Fibroblast of the conjunctiva (primary cell): ENCODE data around the gene CELF1.

ENCODE experiments used
- DNase-seq: peaks from one replicate; pipeline ENCODE4 v3.0.0-alpha.2; 2010; ENCODE audit warnings: low read depth

CELF1 gene

DNA sequence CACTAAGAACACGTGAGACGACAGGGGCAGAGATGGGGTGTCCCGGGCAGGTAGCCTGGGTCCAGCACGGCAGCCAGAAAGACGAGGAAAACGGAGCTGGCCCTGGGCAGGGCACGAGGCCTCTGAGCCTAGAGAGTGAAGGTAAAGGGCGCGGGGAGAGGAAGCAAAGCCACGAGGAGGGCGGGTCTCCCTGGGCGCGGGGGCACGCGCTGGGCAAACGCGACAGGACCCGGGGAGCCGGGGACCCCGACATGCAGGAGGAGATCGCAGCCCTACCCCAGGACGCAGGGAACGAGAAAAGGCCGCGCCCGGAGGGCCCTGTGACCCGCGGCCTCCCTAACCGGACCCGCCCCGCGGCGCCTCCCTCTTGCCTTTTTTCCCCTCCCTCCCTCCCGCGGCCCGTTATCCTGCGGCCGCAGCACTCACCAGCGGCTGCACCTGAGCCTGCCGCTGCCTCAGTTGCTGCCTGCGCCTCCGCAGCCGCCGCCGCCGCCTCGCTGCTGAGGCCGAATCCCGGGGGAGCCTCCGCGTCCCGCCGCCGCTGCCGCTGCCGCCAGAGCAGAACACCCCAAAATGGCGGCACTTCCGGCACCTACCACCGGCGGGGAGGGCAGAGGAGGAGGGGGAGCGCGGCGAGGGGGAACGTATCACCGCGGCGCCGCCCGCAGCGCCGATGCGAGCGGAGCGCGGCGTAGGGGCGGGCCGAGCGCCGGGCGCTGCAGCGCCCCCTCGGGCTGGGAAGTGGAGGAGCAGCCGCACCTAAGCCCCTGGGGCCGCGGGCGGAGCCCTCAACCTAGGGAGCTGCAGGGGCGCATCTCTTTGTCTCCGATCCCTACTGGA is at the start of gene CELF1:
TSS of gene CELF1 (minus strand) at position 567 of the 840 bp plus-strand sequence. CDS start 53,609 bp downstream, outside the sequence.
- peak; percentile 76 for DNase-seq

DNA sequence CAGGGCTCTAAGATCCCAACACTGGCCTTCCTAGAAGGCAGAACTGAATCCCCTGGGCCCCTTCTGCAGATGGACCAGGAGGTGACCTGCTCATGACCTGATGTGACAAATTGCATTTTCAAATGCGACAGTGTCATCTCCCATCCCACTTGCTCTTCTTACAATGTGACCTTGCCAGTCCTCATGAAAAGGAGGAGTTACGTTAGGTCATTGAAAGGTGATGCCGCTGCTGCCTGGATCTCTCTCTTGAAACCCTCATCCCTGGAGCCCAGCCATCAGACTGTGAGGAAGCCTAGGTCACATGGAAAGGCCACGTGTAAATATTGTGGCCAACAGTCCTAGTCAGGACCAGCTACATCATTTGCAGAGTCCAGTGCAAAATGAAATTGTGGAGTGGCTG is 47.0 kb upstream of the CELF1 start:
- no peak for DNase-seq

DNA sequence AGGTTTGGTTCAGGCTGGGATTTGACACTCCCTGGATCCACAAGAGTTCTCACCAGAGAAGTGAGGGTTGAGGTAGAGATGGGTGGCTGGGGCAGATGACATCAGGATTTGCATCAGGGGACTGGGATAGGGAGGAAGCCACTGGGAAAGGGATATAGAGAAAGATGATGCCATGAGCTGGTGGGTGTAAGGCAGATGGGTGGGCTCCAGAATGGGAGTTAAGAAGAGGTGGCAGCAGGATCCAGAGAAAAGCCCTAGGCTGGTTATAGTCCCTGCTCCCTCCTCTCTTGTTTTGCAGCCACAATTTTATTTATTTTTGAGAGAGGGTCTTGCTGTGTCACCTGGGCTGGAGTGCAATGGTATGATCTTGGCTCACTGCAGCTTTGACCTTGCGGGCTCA is 43.0 kb upstream of the CELF1 start:
- no peak for DNase-seq

DNA sequence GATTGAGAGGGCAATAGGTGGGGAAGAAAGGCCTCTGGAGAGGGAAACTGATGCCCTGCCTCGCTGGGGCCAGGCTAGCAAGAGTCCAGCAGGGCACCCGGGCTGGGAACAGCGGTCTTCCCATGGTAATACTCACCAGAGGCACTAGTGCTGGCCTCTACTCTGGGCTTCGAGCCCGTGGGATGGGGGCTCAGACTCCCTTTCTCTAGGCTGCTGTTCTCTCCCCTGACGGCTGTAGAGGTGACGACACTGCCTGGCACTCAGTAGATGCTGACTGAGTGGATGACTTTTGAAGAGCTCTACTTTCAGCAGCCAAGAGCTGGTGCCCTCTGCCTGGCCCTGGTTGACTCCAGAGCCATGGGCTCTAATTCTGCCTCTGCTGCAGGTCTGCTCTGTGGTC is 42.1 kb upstream of the CELF1 start:
- no peak for DNase-seq

DNA sequence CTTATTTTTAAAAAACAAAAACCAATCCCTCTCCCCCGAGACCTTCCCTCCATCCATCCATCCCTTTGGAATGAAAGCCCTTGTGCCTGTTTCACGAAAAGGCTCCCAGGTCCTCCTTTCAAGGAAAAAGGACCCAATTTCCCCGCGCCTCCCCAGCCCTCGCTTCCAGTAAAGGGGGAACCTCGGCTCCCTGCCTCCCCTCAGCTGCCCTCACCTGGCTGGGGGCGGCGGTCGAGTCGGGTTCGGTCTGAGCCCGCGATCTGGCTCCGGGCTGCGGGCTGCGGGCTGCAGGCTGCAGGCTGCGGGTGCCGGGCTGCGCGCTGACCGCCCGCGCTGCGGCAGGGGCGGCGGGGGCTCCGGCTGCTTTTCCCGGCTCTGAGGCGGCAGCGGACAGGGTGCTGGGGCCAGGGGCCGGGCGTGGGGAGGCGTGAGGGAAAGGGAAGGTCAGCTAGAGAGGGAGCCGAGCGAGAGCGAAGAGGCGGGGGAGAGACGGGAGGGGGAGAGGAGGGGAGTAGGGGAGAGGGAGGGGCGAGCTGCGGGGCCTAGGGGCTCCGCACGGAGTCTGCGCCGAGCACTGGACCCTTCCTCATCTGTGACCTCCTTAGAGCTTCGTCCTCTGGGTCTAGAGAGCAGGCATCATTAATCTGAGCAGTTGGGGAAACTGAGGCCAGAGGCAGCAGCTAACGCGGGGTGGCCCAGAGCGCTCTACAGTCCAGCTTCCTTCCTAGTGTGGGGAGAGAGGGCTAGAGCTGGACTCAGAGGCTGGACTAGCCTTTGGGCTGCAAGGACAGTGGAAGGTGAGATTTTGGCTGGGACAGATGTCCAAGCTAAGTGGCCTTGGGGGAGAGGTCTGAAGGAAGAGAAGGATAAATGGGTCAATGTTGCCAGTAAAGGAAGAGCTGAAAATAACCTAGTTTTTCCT is 41.3 kb upstream of the CELF1 start, which contains the start of gene C1QTNF4:
TSS of gene C1QTNF4 (minus strand) at position 478 of the 922 bp plus-strand sequence. CDS start 3,601 bp downstream, outside the sequence.
- DNase-seq: no peak

DNA sequence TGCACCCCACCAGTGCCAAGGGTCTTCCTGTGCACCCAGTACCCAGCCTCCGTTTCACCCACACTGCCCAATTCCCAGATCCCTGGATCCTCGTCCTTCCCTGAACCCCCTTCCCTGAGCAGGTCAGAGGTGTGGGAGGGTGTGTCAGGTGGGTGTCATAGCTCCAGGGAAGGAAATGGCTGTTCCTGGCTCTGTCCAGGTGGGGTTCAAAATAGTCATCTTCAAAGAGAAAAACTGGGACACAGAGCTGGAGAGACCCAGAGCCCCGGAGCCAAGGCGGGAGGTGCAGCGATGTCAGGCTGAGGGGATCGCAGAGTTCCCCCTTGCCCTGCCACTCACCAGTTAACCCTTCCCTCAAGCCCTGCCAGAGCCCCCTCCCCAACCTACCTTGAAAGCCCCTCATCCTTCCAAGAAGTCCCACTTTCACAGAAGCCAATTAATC is 40.6 kb upstream of the CELF1 start:
- DNase-seq: no peak

DNA sequence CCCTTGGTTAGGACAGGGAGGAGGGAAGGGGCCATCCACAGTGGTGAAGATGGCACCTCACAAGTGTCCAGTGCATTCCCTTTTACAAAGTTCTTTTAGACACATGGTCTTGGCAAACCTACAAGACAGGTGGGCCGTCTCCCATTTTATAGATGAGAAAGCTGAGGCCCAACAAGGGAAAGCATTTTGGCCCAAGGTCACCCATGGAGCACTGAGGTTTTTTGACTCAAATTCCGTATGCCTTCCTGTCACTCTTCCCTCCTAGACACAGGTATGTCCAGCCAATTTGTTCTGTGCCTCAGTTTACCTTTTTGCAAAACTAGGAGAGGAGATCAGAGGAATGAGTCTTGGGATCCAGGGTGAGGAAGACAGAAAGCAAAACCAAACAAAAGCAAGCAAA is 40.0 kb upstream of the CELF1 start:
- DNase-seq: no peak

DNA sequence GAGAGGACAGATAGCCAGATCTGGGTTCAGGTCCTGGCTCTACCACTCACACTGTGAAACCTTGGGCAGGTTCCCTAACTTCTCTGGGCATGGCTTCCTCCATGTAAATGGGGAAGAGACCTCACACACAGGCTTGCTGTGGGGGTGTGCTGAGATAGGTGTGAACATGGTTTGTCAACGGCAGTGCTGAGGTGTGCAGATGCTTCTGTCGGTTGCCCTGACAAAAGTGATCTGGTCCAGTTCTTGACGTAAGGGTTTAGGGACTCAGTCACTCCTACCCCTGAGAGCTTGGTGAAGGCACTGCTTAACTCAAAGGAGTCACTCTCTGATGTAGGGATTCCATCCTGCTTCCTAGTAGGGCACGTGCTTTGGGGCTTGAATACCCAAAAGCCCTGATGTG is 39.3 kb upstream of the CELF1 start:
- DNase-seq: no peak

DNA sequence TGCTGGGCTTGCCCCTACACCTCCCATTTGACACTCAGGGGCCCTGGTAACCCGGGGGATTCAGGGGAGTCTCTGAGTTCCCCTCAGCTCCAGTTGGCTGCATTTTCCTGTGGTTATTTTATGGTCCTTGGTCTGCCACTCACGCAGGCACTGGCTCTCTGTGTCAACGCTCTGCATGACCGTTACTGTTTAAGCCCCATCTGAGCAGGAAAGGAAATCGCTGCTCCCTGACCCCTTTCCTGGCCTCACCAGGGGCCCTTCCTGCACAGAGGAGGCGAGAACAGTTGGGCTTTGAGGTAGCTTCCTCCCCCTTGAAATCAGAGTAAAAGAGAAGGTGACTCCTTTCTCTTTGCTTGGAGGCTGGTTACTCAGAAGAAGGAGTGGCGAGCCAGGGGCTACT is 38.8 kb upstream of the CELF1 start:
- no peak for DNase-seq

DNA sequence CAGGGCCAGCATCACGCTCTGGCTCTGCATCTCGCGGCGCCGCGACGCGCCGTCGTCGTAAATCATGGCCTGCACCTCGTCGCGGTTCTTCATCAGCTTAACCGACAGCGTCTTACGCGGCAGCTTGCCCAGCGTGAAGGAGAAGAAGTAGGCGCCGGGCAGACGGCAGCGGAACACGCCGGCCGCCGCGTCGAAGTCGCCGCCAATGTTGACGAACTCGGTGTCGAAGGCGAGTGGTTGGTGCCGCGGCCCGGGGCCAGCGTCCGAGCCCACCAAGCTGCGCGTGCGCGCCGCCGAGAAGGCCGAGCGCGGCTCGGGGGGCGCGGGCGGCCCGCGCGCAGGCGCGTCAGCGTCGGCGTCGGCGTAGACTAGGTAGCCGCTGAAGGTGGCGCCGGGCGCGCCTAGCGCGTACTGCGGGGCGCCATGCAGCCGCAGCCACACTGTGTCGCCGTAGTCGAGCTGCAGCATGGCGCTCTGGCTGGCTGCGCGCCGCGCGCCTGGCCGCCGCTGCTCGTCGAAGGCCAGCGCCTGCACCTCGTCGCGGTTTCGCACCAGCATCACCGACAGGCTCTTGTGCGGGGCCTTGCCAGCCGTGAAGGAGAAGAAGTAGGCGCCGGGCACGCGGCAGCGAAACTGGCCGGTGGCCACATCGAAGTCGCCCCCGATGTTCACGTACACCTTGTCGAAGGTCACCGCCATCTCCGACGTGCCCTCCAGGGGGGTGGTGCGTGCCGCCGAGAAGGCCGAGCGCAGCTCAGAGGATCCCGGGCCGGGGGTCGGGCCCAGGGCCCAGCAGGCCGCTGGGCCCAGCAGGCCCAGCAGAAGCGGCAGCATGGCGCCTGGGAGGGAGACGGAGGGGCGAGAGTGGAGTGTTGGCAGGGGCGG is 37.3 kb upstream of the CELF1 start:
- no peak for DNase-seq

DNA sequence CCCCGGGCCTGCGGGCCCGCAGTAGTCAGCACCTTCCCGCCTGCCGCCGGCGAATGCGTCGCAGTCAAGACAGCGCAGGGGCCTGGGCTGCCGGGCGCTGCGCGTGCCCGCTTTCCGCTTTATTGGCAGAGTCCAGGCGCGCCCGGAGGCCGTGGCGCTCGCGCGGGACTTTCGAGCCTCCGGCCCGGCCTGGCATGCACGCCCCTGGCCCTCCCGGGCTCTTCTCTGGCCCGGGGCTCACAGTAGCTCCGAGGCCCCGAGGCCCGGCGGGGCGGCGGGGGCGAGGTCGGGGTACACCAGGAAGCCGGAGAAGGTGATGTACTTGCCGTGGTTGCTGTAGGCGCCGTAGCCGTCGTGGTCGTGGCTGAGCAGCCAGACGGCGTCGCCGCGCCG is 36.6 kb upstream of the CELF1 start:
- no peak for DNase-seq

DNA sequence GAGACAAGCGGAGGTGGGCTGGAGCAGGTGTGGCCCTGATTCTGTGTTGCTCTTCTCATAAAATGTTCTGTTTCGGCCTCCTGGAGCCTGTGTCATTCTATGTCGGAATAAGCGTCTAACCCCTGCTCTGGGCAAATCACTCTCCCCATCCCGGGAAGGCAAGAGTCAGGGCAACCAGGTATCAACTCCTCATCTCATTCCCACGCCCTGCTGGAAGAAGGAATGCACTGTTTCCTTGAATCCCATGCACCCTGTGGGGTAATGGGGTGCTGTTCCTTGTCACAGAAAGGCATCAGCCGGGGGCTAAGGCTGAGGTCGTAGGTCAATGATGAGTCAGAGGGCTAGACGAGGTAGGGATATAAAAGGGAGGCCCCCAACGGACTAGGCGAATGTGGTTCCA is 36.2 kb upstream of the CELF1 start:
- no peak for DNase-seq

DNA sequence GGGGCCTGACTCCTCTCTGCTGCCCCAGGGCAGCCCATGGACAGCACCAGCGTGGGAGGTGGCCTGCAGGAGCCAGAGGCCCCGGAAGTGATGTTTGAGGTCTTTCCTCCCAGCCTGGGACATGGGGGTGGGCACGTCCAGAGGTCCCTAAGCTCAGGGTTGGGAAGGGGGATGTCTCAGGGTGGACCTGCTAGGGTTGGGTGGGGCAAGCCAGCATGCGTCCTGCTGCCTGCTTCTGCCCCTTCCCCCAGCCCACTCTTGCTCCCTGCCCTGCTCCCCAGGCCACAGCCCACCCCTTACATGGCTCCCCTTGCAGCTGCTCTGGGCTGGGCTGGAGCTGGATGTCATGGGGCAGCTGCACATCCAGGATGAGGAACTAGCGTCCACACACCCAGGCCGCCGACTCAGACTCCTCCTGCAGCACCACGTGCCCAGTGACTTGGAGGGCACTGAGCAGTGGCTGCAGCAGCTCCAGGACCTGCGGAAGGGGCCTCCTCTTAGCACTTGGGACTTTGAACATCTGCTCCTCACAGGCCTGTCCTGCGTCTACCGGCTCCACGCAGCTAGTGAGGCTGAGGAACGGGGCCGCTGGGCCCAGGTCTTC is 34.9 kb upstream of the CELF1 start:
- no peak for DNase-seq

DNA sequence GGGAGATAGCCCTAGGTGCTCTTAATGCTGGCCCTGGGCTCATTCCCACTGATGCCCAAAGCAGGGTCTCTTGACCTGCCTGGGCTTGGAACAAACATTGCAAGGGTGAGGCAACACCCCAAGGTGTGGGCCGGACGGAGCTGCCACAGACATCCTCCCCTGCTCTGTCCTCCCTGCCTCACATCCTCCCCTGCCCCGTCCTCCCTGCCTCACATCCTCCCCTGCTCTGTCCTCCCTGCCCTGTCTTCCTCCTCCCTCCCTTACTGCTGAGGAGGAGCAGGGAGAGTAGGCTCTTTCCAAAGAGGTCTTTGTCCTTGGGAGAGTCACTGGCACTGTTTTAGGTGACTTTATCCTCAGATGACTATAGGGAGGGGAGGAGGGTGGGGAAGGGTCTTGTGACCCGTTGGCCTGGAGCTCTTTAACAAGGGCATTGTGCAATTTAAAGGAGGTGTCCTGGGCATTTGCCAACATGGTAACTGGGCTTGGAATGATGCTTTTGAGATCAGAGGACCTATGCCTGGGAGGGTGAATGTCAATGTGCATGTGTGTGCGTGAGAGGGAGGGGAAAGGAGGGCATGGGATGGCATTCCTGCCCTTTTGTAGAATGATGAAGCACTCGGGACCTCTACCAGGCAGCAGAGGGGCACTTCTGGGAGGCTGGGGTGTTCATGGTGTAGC is 34.2 kb upstream of the CELF1 start:
- DNase-seq: no peak

DNA sequence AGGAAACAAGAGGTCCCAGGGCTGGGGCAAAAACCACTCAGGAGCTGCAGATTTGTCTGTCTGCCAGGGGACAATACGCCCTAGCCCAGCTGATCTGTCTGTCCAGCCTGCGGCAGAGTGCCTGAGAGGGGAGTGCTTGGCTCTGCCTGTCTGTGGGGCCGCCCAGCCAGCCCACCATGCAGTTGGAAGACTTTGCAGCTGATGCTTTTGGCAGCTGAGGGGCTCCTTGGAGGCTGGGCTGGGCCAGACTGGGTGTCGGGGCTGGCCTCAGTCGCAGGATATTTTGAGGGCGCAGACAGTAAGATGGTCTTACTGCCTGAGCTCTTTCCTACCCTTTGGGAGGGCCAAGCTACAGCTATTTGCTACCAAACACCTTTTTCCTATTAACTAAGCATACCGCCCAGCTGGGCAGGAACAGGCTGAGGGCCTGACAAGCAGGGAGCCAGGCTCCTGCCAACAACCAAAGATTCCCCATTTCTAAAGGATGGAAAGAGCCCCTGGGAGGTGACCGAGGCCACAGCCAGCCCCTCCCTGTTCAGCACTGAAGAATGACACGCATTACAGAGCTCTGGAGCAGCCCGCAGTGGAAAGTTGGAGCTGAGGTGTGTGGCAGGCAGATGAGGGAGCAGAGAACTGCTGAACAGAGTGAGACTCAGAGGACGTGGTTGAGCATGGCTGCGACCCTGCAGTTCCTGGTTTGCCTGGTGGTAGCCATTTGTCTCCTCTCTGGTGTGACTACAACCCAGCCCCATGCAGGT is 33.3 kb upstream of the CELF1 start, which contains the start of gene FAM180B:
TSS of gene FAM180B (plus strand) at position 581 of the 758 bp plus-strand sequence. CDS start at position 672, 91 bp downstream.
- DNase-seq: peak; percentile 46

DNA sequence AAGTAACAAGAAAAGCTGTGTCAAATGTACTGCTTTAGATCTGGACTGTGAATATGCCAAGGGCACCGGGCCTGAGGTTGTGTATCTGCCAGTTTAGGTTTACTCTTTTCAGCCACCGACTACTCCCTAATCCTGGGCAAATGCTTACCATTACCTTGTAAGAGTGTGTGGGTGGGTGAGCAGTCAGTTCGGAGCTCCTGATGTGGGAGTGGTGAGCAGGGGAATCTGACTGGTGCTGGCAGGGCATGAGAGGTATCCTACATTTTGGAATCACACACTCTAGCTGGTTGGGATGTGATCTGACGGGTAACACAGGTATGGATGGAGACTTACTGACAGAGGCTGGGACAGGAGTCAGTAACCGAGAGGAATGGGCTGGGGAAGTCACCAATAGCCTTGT is 30.9 kb upstream of the CELF1 start:
- DNase-seq: no peak

DNA sequence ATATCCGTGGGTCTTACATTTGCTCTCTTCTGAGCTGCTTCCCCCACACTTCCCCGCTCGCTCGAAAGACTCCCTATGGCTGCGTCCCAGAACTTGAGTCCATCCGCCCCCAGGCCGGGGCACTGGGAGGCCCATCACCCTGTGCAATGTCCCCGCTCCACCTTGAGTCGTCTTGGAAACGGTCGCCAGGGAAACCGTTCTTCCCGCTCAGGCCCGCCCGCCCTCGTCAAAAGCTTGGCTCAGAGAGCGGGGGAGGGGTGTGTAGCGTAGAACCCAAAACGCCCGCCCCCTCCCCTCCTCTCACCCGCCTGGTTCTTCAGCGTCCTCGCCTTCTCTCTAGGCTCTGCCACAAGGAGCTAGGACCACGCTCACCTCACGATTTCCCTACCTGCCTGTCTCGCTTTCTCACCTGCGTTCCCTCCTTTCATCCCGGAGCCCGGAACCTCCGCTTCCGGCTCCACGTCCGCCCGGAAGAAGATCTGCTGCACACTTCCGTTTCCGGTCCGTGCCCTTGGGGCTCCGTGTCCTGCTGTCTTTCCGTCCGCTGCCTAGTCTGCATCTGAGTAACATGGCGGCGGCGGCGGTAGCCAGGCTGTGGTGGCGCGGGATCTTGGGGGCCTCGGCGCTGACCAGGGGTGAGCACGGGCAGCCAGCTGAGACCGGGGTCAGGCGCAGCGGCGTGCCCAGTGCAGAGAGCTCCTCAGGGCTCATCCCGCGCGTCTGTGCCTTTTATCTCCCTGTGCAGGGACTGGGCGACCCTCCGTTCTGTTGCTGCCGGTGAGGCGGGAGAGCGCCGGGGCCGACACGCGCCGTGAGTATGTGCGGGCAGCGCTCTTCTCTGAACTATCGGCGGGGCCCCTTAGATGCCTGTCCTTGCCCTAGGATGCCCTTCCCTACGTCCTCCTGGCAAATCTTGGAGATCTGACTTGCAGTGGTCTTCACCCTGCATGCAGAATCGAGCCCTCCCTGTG is 25.9 kb upstream of the CELF1 start, which contains the start of the genes KBTBD4 and NDUFS3:
TSS of gene KBTBD4 (minus strand) at position 447 of the 971 bp plus-strand sequence. CDS start at position 428, 19 bp downstream.
TSS of gene NDUFS3 (plus strand) at position 551 of the 971 bp plus-strand sequence. CDS start at position 569, 18 bp downstream.
- DNase-seq: peak; percentile 81

DNA sequence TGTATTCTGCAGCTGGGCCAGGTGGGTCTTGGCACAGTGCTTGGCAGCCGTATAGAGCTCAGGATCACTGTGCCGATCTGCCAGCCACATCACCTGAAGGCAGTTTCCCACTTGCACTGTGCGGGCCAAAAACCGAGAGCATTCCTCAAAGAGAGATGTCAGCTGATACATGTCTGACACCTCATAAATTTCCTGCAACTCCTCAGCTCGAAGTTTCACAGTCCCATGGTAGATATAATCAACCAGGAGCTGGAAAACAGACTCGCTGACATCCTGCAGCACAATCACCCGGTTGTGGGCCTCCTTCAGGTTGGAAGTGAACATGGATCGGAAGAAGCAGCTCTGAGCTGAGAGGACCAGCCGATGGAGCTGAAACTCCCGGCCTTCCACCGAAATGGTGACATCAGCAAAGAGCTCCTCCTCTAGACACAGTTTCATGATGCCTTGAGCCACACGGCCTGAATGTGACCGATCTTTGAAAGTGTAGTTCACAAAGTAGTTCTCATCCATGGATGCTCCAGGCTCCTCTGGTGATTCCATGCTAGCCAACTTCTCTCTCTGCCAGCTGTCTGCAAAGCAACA is 24.6 kb upstream of the CELF1 start:
- no peak for DNase-seq
